HEK293 (cell line): ENCODE data around the gene KIF26B.

Experiments used
- CTCF ChIA-PET: fragments of 350-600 bp; formaldehyde crosslinking; extraction: SDS; loops from one replicate; lab custom pipeline; 2021; ENCODE audit warnings: antibody characterized with exemption; lab: Yijun Ruan, JAX
- POLR2A ChIA-PET: fragments of 300-600 bp; formaldehyde crosslinking; extraction: SDS; loops from one replicate; lab custom pipeline; 2020; ENCODE audit warnings: antibody characterized with exemption, inconsistent platforms; lab: Yijun Ruan, JAX
- H3K27ac ChIP-seq: fragments of 200-500 bp; sonication (Bioruptor generic); 2 replicates; pipeline ENCODE4 v1.5.1; 2014; ENCODE audit warnings: low read depth, low read length, control low read depth, inconsistent platforms; ENCODE audit errors: extremely low read depth
- H3K36me3 ChIP-seq, 2 experiments: fragments of 200-500 bp in 1 of 2; sonication (Bioruptor generic) in 1 of 2; 1 replicate in 1 of 2; 2 replicates in 1 of 2; pipeline ENCODE4 v1.5.1; 2014 to 2017; ENCODE audit warnings: inconsistent platforms in 2 of 2, low read length in 2 of 2; ENCODE audit not compliant: control insufficient read depth in 2 of 2, insufficient read depth in 1 of 2
- H3K4me1 ChIP-seq: fragments of 200-500 bp; sonication (Bioruptor generic); 2 replicates; pipeline ENCODE4 v1.5.1; 2014; ENCODE audit warnings: mild to moderate bottlenecking, low read length, inconsistent platforms; ENCODE audit not compliant: control insufficient read depth, insufficient read depth
- H3K4me3 ChIP-seq: 2 replicates; pipeline ENCODE4 v1.5.1; 2011; ENCODE audit warnings: low read depth, mild to moderate bottlenecking, control low read depth, low read length, moderate library complexity
- H3K9me3 ChIP-seq: fragments of 200-500 bp; sonication (Bioruptor generic); 2 replicates; pipeline ENCODE4 v1.5.1; 2014; ENCODE audit warnings: low read depth, low read length, inconsistent platforms; ENCODE audit not compliant: control insufficient read depth, insufficient read depth
- AEBP2 ChIP-seq: fragments of 450-650 bp; formaldehyde crosslinking; IDR thresholded peaks from 2 replicates; pipeline ENCODE4 v1.5.1; 2016; ENCODE audit warnings: missing biosample characterization, missing genetic modification characterization, borderline replicate concordance
- BCL11B ChIP-seq: fragments of 450-650 bp; formaldehyde crosslinking; IDR thresholded peaks from 2 replicates; pipeline ENCODE4 v1.5.1; 2016; ENCODE audit warnings: low read depth, missing biosample characterization, missing genetic modification characterization
- CTCF ChIP-seq: fragments of 450-650 bp; formaldehyde crosslinking; IDR thresholded peaks from 2 replicates; pipeline ENCODE4 v1.5.1; 2016; ENCODE audit warnings: missing biosample characterization, missing genetic modification characterization
- GLIS1 ChIP-seq: fragments of 450-650 bp; formaldehyde crosslinking; IDR thresholded peaks from 2 replicates; pipeline ENCODE4 v1.5.1; 2016; ENCODE audit warnings: missing biosample characterization, missing genetic modification characterization
- INSM2 ChIP-seq: fragments of 450-650 bp; formaldehyde crosslinking; IDR thresholded peaks from 2 replicates; pipeline ENCODE4 v1.5.1; 2016; ENCODE audit warnings: missing biosample characterization, missing genetic modification characterization
- KLF8 ChIP-seq: fragments of 450-650 bp; formaldehyde crosslinking; IDR thresholded peaks from 2 replicates; pipeline ENCODE4 v1.5.1; 2016; ENCODE audit warnings: missing biosample characterization, missing genetic modification characterization
- PRDM4 ChIP-seq: fragments of 450-650 bp; formaldehyde crosslinking; IDR thresholded peaks from 2 replicates; pipeline ENCODE4 v1.5.1; 2017; ENCODE audit warnings: missing biosample characterization, missing genetic modification characterization
- SP3 ChIP-seq: fragments of 450-650 bp; formaldehyde crosslinking; IDR thresholded peaks from 2 replicates; pipeline ENCODE4 v1.5.1; 2016; ENCODE audit warnings: missing biosample characterization, missing genetic modification characterization
- TRIM28 ChIP-seq: IDR thresholded peaks from 2 replicates; pipeline ENCODE4 v1.6.1; 2011; ENCODE audit warnings: low read length, control low read depth, borderline replicate concordance
- ZBTB17 ChIP-seq: fragments of 450-650 bp; formaldehyde crosslinking; IDR thresholded peaks from 2 replicates; pipeline ENCODE4 v1.5.1; 2016; ENCODE audit warnings: missing biosample characterization, missing genetic modification characterization
- ZFP41 ChIP-seq: fragments of 450-650 bp; formaldehyde crosslinking; IDR thresholded peaks from 2 replicates; pipeline ENCODE4 v1.5.1; 2016; ENCODE audit warnings: missing biosample characterization, missing genetic modification characterization, borderline replicate concordance
- ZIC2 ChIP-seq: fragments of 450-650 bp; formaldehyde crosslinking; IDR thresholded peaks from 2 replicates; pipeline ENCODE4 v1.5.1; 2016; ENCODE audit warnings: missing biosample characterization, missing genetic modification characterization
- ZNF140 ChIP-seq: fragments of 450-650 bp; formaldehyde crosslinking; IDR thresholded peaks from 2 replicates; pipeline ENCODE4 v1.5.1; 2016; ENCODE audit warnings: missing biosample characterization, missing genetic modification characterization
- ZNF157 ChIP-seq: fragments of 450-650 bp; formaldehyde crosslinking; IDR thresholded peaks from 2 replicates; pipeline ENCODE4 v1.5.1; 2016; ENCODE audit warnings: missing biosample characterization, missing genetic modification characterization
- ZNF184 ChIP-seq: fragments of 450-650 bp; IDR thresholded peaks from 2 replicates; pipeline ENCODE4 v1.5.1; 2018; ENCODE audit warnings: missing biosample characterization, mild to moderate bottlenecking, missing genetic modification characterization
- ZNF416 ChIP-seq: fragments of 450-650 bp; formaldehyde crosslinking; IDR thresholded peaks from 2 replicates; pipeline ENCODE4 v1.5.1; 2016; ENCODE audit warnings: missing biosample characterization, missing genetic modification characterization
- ZNF621 ChIP-seq: fragments of 450-650 bp; formaldehyde crosslinking; IDR thresholded peaks from 2 replicates; pipeline ENCODE4 v1.5.1; 2017; ENCODE audit warnings: missing biosample characterization, missing genetic modification characterization
- TF ChIP-seq, protein P1 (sequence below): fragments of 450-650 bp; formaldehyde crosslinking; IDR thresholded peaks from 2 replicates; pipeline ENCODE4 v1.5.1; 2016; ENCODE audit warnings: missing biosample characterization, missing genetic modification characterization, low read depth

KIF26B gene

GRCh38 chr1:245393694-245394093 is 238.9 kb downstream of the KIF26B start:
- no peak for TF ChIP-seq ZNF184 (tag by site-specific recombination)
- no peak for TF ChIP-seq ZNF416 (tag by site-specific recombination)
- TF ChIP-seq BCL11B = no peak
- TF ChIP-seq, protein P1, sequence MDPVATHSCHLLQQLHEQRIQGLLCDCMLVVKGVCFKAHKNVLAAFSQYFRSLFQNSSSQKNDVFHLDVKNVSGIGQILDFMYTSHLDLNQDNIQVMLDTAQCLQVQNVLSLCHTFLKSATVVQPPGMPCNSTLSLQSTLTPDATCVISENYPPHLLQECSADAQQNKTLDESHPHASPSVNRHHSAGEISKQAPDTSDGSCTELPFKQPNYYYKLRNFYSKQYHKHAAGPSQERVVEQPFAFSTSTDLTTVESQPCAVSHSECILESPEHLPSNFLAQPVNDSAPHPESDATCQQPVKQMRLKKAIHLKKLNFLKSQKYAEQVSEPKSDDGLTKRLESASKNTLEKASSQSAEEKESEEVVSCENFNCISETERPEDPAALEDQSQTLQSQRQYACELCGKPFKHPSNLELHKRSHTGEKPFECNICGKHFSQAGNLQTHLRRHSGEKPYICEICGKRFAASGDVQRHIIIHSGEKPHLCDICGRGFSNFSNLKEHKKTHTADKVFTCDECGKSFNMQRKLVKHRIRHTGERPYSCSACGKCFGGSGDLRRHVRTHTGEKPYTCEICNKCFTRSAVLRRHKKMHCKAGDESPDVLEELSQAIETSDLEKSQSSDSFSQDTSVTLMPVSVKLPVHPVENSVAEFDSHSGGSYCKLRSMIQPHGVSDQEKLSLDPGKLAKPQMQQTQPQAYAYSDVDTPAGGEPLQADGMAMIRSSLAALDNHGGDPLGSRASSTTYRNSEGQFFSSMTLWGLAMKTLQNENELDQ (tag by site-specific recombination) = no peak
- no peak for TF ChIP-seq KLF8 (tag by site-specific recombination)
- TF ChIP-seq ZBTB17 (tag by site-specific recombination) = no peak
- TF ChIP-seq ZNF140 (tag by site-specific recombination) = no peak
- no peak for TF ChIP-seq AEBP2 (tag by site-specific recombination)
- no peak for TF ChIP-seq INSM2 (tag by site-specific recombination)
- TF ChIP-seq TRIM28 = no peak
- no peak for TF ChIP-seq ZNF621 (tag by site-specific recombination)
- ChIA-PET POLR2A (no interaction called here), CTCF (no interaction called here)
- no peaks in the 10 kb centered on the region for H3K9me3 ChIP-seq
- H3K27ac ChIP-seq = no peak overlapping the region
- H3K4me3 ChIP-seq = no peak overlapping the region
- no peaks in the 10 kb centered on the region for H3K4me1 ChIP-seq
- no peaks in the 10 kb centered on the region for H3K36me3 ChIP-seq

DNA sequence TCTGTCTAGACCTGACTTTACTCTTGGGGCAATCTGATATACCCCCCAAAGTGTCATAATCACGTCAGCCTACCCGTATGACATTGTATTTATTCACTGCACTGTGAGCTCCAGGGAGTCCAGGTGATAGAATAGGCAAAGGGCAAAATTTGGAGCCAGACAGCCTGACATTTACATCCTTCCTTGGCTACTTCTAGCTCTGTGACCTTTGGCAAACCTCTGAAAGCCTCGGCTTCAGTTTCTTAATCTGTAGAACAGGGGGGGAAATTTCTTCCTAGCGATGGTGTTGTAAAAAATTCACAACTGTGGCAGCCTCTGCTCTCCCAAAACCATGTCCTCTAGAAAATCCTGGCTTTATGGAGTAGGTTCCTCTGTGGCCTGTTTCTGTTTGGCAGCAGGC is 240.9 kb downstream of the KIF26B start:
- H3K4me3 ChIP-seq = no peak overlapping the region
- no peaks in the 10 kb centered on the region for H3K9me3 ChIP-seq
- ChIA-PET CTCF (no interaction called here), POLR2A (no interaction called here)
- TF ChIP-seq GLIS1 (tag by site-specific recombination) (0 out of 2 replicates have a peak, but pooled peaks have one; percentile 16), PRDM4 (tag by site-specific recombination) (no peak)
- no peak overlapping the region for H3K27ac ChIP-seq
- H3K36me3 ChIP-seq = no peaks in the 10 kb centered on the region
- no peaks in the 10 kb centered on the region for H3K4me1 ChIP-seq

GRCh38 chr1:245396615-245397014 is 241.8 kb downstream of the KIF26B start:
- ChIA-PET POLR2A (interaction anchor here (0.7 kb wide), 1 partner anchor 433 kb away, joined by 3 read pairs; no protein-coding TSS in a partner anchor), CTCF (no interaction called here)
- Histone ChIP-seq H3K4me1 (no peaks in the 10 kb centered on the region), H3K9me3 (no peaks in the 10 kb centered on the region), H3K27ac (no peak overlapping the region), H3K36me3 (no peaks in the 10 kb centered on the region), H3K4me3 (no peak overlapping the region)
- TF ChIP-seq ZFP41 (tag by site-specific recombination) (no peak), ZNF157 (no peak), SP3 (tag by site-specific recombination) (no peak), ZIC2 (tag by site-specific recombination) (no peak), CTCF (tag by site-specific recombination) (no peak)
